ENCODE measurements around the gene CRYBG1.

DNA sequence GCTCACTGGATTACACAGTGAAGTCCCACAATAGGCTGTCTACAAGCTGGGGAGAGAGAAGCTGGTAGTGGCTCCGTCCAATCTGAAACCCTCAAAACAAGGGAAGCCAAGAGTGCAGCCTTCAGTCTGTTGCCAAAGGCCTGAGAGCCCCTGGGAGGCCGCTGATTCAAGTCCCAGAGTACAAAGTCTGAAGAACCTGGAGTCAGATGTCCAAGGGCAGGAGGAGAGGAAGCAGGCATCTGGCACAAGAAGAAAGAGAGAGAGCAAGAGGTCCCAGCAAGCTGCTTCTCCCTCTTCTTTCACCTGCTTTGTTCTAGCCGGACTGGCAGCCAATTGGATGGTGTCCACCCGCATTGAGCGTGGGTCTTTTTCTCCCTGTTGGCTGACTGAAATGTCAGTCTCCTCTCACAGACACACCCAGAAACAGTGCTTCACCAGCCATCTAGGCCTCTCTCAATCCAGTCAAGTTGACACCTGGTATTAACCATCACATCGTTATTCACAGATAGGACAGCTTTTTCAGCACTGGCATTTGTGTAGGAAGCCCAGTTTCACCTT is 51.2 kb downstream of the CRYBG1 start:
- TF ChIP-seq, protein P1, sequence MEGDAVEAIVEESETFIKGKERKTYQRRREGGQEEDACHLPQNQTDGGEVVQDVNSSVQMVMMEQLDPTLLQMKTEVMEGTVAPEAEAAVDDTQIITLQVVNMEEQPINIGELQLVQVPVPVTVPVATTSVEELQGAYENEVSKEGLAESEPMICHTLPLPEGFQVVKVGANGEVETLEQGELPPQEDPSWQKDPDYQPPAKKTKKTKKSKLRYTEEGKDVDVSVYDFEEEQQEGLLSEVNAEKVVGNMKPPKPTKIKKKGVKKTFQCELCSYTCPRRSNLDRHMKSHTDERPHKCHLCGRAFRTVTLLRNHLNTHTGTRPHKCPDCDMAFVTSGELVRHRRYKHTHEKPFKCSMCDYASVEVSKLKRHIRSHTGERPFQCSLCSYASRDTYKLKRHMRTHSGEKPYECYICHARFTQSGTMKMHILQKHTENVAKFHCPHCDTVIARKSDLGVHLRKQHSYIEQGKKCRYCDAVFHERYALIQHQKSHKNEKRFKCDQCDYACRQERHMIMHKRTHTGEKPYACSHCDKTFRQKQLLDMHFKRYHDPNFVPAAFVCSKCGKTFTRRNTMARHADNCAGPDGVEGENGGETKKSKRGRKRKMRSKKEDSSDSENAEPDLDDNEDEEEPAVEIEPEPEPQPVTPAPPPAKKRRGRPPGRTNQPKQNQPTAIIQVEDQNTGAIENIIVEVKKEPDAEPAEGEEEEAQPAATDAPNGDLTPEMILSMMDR (IDR thresholded peaks at IDR 0.05): no peak
- TF ChIP-seq POLR2A (IDR thresholded peaks at IDR 0.05): no peak
